Stimulated activated CD8-positive, alpha-beta memory T cell treated with anti-CD3 and anti-CD28 coated beads, Interleukin-7, amount 100 ng/mL, for 24 hours (primary cell): Measurements from ENCODE around the gene NEDD4L.

Experiments used
- DNase-seq: peaks from one replicate; pipeline ENCODE4 v3.0.0-alpha.2; 2020; ENCODE audit warnings: low read depth

NEDD4L gene

GRCh38 chr18:58118536-58118935, 74.5 kb downstream of the NEDD4L start:
- DNase-seq, result no peak

GRCh38 chr18:58119819-58120218, 75.8 kb downstream of the NEDD4L start:
- DNase-seq, result no peak

GRCh38 chr18:58124475-58124874, 80.4 kb downstream of the NEDD4L start:
- no peak for DNase-seq

- no peak for DNase-seq
These were observed 81.2 kb downstream of the NEDD4L start for GRCh38 chr18:58125183-58125582.

GRCh38 chr18:58125756-58126155, 81.7 kb downstream of the NEDD4L start:
- DNase-seq, result no peak

GRCh38 chr18:58128381-58129374, 84.7 kb downstream of the NEDD4L start:
- no peak for DNase-seq

GRCh38 chr18:58132595-58133261, 88.7 kb downstream of the NEDD4L start:
- no peak for DNase-seq

- DNase-seq, result no peak
These were observed 91.2 kb downstream of the NEDD4L start for GRCh38 chr18:58135183-58135641.

- DNase-seq, result peak; percentile 20
These were observed 91.8 kb downstream of the NEDD4L start for GRCh38 chr18:58135701-58136331.

- DNase-seq, result no peak
These were observed 92.9 kb downstream of the NEDD4L start for GRCh38 chr18:58136879-58137278.

GRCh38 chr18:58139459-58140386, 95.7 kb downstream of the NEDD4L start:
- no peak for DNase-seq

GRCh38 chr18:58140387-58141325, 96.6 kb downstream of the NEDD4L start:
- no peak for DNase-seq

GRCh38 chr18:58143386-58143785, 99.4 kb downstream of the NEDD4L start:
- DNase-seq, result no peak

GRCh38 chr18:58144106-58144505, 100.1 kb downstream of the NEDD4L start:
- no peak for DNase-seq

GRCh38 chr18:58144671-58145285, 100.8 kb downstream of the NEDD4L start:
- no peak for DNase-seq

- no peak for DNase-seq
These were observed 102.1 kb downstream of the NEDD4L start for GRCh38 chr18:58146099-58146498.

GRCh38 chr18:58148954-58149471, 105.0 kb downstream of the NEDD4L start:
- DNase-seq, result no peak

GRCh38 chr18:58150772-58151171, 106.7 kb downstream of the NEDD4L start:
- DNase-seq, result no peak

- DNase-seq, result no peak
These were observed 108.2 kb downstream of the NEDD4L start for GRCh38 chr18:58152216-58152615.

- no peak for DNase-seq
These were observed 108.9 kb downstream of the NEDD4L start for GRCh38 chr18:58152891-58153290.
